ENCODE measurements around the gene OBSL1.

DNA sequence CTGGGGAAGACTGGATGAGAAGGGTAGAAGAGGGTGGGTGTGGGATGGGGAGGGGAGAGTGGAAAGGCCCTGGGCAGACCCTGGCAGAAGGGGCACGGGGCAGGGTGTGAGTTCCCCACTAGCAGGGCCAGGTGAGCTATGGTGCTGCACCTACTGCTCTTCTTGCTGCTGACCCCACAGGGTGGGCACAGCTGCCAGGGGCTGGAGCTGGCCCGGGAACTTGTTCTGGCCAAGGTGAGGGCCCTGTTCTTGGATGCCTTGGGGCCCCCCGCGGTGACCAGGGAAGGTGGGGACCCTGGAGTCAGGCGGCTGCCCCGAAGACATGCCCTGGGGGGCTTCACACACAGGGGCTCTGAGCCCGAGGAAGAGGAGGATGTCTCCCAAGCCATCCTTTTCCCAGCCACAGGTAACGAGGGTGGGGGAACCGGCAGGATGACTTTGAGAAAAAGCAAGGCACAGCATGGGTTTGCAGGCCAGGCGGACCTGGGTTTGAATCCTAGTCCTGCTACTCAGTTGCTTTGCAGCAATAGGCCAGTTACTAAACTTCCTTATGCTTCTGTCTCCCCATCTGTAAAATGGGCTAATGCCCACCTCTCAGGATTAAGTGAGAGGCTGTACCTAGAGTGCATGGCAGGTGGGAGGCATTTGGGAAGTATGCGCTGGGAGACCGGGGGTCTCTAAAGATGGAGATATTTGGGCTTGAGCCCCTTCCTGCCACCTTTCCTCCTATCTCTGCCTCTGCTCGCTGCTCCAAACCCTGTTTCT, 1.1 kb upstream of the OBSL1 start, which contains the start of gene INHA:
- TF ChIP-seq EZH2phosphoT487 (IDR thresholded peaks at IDR 0.05; ENCODE audit: insufficient read depth, low read depth), result no peak
- no peak for TF ChIP-seq EZH2 (IDR thresholded peaks at IDR 0.05; ENCODE audit: insufficient read depth, poor library complexity, severe bottlenecking)

Data from GM23248 (cell line).